Superior temporal gyrus (tissue), 1 donor: Measurements from ENCODE around the gene RNF220.
"Not testable (repeated sequence)": the region's sequence is repeated elsewhere in the genome, so short reads cannot be mapped to it uniquely, and the experiment has no call there.

Source experiments
- DNase-seq: peaks from one replicate; pipeline ENCODE4 v3.0.0-alpha.2; 2016; ENCODE audit errors: extremely low spot score

The RNF220 gene

DNA sequence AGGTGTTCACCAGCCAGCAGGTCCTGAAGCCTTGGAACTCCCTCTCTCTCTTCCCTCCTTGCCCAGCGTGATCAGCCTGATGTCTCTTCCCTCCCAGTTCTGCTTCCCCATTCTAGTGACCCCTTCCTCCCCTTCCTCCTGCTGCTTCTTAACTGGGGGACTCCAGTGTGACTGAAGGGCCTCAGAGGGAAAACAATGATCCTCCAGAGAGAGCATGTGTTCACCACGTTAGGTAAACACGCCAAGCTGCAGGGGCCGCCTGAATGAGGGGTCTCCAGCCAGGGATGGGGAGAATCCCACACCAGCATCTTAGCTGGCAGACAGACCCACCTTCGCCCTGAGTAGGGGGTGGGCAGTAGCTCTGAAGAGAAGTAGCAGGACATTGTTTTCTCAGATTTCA, 144.5 kb downstream of the RNF220 start:
- DNase-seq: no peak

DNA sequence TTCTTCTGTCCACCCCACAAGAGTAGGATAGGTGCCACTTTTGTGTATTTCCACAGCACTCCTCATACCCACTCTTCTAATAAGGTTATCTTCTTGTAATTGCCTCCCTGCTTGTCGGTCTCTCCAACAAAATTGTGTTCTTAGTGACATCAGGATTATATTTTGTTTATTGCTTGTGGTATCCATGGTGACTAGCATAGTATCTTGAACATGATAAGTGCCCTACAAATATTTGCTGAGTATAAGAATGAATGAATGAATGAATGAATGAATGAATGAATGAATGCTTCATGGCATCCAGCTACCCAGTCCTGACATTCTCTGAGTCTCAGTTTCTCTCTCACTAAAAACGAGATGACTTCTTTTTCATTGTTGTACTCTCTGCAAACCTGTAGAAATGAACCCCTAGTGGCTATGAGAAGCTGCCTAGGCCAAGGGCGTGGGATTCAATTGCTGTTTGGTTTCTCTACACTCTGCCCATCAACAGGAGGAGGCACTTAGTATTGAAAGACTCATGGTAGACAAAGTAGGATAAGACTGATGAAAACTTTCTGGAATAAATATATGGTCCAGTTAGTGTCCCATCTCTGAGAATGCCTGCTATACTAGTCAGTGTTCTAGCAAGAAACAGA, 148.2 kb downstream of the RNF220 start:
- DNase-seq: no peak

DNA sequence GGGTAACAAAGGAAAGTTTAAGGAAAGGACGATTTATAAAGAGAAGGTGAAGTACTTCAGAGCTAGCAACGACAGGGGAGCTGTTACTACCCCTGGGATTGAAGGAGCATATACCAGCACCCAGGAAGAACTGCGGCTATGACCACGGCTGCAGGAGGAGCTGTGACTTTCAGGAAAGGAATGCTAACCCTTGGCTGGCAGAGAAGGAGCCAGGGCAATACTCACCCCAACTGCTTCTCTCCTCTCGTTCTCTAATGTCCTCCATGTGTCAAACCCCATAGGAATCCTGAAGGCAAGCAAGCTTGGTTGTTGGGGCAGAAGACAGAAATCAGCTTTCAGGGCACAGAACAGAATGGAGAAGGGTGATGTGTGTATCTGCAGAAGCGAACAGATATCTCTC, 148.7 kb downstream of the RNF220 start:
- no peak for DNase-seq

DNA sequence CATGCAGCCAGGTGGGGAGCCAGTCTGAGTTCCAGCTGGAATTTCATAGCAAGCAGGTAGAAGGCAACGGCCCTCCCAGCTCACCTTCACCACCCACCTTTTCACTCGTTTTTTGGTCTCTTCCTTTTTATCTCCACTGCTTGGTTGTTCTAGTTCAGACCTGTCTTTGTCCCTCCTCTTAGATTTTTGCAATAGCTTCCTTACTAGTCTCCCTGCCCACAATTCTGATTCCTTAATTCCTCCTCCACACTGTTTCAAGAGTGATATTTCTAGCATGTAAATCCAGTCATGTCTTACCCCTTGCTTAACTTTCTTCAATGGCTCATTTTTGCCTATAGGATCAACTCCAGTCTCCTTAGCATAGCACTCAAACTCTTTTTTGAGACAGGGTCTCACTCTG, 149.7 kb downstream of the RNF220 start:
- no peak for DNase-seq

DNA sequence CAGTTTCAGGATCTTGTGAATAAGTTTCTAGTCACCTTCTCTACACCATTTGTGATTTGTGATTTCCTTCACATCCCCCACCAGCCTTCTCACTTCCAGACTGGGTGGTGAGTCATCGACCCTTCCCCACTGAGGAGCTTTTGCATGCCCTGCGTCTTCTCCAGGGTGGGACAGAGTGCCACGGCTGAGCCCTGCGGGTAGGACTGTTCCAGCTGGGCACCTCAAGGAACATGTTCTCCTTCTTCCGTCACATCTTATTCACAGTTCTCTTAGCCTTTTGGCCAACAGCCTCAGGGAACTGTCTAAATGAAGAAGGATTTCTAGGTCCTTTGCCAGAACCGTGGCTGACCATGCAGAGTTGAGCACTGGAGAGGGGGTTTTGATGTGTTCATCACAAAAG, 152.7 kb downstream of the RNF220 start:
- no peak for DNase-seq

DNA sequence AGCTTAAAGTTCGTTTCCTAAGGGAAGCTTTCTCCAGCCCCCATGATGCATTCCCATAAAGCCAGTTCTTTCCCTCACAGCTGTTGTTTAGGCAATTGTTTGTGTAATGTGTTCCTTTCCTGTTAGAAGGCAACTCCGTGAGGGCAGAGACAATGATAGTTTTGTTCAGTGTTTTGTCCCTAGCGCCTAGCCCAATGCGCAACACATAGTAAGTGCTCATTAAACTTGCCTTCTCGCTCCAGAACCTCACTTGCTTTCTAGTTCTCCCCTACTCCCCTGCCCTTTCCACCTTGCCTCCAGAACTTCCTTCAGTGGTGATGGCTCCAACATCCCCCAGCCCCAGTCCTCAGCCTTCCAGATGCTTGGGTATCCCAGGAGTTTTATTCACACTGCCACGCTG, 153.8 kb downstream of the RNF220 start:
- DNase-seq: no peak

DNA sequence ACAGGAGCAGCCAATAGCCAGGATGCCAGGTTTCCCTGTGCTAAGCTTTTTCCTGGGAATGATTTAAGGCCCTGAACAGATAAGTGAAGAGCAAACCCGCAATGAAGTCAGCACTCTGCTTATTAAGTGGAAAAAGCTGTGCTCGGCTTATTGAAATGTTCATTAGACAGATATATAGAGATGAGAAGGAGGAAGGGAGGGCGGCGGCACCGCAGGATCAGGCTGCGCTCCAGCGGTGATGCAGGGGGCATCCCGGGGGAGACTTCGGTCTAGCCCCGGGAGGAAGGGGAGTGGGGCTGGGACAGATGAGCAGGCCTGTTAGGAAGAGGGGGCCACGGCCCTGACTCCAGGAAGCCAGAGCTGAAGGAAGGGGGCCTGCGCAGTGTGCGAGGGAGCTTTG, 154.3 kb downstream of the RNF220 start:
- DNase-seq: no peak

DNA sequence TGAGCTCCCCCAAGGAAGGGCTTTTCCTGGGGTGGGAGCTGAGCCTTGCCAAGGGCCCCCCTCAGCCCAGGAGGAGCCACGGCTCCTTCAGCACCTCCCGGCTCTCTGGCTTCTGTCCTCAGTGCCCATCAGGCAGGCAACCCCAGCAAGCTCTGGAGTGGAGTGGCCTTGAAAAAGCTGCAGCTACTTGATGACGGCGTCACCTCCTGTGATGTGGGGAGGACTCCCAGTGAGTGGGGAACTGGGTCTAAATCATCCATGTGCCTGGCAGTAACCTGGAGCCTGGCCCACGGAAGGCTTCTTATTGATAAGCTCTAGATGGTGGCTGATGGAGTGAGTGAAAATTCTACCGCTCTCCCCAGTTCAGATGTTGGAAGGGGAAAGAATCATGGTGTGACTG, 154.9 kb downstream of the RNF220 start:
- no peak for DNase-seq

DNA sequence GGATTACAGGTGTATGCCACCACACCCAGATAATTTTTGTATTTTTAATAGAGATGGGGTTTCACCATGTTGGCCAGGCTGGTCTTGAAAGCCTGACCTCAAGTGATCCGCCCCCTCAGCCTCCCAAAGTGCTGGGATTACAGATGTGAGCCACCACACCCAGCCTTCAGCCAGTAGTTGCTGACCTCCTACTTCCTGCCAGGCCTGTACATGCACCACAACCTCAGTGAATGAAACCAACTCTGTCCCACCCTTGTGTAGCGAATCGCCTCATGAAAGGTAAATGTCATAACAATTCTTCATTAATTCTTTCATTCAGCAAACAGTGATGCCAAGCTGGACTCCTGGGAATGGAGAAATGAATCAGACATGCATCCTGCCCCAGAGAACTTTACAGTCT, 155.6 kb downstream of the RNF220 start:
- DNase-seq: not testable (repeated sequence)

DNA sequence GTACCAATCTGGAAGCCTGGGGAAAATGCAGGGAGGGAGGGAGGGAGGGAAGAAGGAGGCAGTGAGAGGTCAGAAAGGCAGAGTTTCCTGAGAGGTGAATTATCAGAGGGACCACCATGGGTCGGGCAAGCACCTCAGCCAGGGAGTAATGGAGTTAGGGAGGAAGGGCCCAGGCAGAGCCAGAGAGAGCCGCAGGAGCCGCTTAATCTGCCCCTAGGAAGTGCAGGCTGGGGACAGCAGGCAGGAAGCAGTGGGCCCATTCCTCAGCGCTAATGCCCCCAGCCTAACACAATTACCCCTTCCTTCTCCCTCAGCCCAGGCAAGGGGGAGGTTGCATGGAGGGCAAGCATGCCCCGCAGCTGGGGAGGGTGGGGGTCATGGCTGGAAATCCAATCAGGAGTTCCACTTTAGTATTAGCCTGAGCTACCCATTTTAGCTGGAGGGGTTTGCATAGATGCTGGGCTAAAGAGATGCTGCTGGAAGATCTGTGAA, 160.2 kb downstream of the RNF220 start:
- DNase-seq: no peak

DNA sequence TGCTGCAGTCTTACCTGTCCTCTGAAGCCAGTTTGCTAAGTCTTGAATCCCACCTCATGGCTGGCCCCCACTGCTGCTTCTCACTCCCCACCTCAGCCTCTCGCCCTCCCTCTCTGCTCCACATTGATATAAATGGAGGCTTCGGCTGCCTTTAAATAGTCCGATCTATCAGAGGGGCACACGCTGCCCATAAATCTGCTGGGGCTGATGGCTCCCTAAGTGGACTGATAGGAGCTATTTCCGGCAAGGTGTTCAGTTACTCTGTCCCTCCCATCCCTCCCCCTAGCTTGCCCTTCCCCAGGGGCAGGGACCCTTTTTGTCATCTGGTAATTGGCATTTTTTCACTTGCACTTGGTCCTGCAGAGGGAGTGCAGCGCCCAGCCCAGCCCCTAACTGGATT, 160.8 kb downstream of the RNF220 start:
- no peak for DNase-seq

DNA sequence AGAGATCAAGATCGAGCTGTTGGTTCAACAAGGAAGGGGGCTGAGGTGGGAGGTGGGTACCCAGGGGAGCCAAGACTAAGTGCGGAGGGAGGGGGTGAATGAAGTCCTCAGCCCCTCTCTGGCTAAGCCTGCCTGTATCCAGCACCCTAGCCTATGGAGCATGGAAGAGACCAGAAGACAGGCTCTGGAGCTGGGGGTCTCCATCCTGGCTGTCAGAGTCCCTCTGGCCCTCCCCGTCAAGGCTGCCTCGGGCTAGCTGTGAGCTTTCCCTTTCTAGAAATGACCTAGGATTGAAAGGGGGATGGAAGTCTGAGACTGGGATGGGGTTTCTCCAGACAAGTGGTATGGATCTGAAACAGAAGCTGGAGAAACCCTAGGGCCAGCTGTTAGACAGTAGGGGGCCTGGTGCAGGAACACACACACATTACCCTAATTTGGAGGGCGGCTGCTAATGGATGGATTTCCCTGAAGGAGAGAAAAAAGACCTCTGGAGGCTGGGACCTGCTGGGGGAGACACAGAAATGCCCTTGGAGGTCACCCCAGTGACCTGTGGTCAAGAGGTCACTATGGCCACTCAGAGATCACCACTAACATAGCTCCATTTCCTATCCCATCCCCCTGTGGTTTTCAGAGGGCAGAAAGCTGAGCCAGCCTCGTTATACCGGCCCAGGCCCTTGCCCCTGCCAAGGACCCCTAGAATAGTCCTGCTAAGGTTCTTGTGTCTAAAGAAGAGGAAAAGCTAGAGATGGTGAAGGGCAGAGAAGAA, 161.4 kb downstream of the RNF220 start:
- DNase-seq: no peak

DNA sequence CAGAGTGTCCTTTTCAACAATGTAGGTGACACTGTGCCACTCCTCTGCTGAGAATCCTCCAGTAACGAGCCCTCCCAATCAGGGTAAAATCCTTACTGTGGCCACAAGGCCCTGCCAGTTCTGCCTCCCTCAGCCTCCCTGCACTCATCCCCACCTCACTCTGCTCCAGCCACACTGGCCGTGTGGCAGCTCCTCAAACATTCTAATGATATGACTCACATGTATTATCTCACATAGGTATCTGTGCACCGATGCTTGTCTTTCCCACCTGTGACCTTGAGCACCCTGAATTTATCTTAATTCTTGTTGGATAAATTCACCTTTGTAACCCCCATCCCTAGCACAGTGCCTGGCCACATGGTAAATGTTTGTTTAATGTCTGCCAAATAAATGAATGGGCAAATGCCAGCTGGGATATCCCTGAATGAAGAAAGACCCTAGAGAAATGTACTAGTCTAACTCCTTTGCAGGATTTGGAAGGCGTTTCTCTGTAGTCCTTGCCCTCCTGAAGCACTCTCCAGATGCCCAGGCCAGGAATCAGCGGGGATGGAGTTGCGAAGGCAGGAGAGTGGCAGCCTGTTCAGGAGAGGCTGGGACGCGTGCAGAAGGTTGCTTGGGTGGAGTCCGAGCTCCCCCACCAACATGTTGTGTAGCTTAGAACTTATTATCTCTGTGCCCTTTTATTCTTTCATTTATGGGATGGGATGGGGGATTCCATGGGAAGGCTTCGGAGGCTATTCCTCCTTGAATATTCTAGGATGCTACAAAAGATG, 163.3 kb downstream of the RNF220 start:
- no peak for DNase-seq

DNA sequence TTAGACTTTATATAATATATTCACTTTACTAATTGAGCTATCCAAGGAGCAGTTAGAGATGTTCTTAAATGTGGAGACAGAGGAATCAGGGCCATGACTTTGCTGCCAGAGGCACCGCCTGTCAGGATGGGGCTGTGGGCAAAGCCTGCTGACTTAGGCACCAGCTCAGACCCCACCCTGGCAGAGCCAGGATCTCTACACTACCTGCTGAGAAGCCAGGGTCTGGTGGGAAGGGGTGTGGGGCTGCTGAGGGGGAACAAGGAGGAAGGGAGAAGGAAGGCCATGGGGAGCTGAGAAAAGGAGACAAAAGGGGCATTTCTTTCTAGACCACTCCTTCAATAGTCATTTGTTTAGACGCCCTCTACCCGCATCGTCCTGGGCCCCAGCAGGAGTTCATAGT, 164.4 kb downstream of the RNF220 start:
- DNase-seq: no peak

DNA sequence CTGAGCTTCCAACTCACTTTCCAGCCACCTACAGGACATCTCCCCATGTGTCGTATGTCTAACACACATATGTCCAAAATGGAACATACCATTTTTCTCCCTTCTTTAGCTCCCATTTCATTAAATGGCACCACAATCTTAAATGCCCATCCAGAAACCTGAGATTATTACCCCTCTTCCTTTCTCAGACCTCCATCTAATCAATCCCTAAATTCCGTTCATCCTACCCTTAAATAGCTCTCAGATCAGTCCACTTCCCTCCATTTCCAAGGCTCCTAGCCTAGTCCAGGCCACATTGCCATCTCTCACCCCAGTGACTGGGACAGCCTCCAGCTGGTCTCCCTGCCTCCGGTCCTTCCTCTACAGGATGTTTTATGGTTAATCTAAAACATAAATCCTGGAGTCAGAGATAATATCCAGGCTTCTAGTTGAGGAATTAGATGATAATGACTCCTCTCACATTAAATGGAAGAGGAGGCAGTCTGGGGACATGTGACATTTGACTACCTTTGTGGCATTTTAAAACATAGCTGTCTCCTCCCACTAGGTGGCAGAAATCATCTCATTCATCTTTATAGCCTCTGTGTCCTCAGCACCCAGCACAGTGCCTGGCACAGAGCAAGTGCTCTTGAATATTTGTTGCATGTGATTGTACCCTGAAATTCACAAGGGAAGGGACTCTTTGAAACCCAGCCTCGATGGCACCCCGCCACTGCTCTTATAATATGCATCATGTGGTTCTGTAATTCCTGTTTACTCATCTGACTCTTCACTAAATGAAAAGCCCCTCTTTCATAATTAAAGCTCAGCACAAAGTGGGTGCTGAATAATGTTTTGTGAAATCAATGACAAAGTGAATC, 166.9 kb downstream of the RNF220 start:
- peak; percentile 73 for DNase-seq

DNA sequence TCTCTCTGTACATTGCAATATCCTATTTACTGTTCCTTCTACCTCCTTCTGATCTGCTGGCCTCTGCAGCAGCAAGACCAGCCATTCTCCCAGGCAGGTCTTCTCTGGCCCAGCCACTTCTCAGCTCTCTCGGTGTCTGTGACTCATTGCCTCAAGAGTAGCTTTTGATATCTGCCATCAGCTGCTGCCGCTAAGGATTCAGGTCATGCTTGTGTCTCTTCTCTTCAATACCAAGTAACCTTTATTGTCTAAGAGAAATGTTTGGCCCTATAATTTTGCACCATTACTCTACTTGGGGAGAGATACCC, 167.5 kb downstream of the RNF220 start:
- peak; percentile 31 for DNase-seq

DNA sequence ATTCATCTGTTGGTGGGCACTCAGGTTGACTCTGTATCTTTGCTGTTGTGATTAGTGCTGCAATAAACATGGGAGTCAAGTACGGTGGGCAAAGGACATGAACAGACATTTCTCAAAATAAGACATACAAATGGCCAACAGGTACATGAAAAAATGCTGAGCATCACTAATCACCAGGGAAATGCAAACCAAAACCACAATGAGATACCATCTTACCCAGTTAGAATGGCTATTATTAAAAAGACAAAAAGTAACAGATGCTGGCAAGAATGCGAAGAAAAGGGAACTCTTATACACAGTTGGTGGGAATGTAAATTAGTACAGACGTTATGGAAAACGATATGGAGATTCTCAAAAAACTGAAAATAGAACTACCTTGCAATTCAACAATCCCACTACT, 170.3 kb downstream of the RNF220 start:
- no peak for DNase-seq

DNA sequence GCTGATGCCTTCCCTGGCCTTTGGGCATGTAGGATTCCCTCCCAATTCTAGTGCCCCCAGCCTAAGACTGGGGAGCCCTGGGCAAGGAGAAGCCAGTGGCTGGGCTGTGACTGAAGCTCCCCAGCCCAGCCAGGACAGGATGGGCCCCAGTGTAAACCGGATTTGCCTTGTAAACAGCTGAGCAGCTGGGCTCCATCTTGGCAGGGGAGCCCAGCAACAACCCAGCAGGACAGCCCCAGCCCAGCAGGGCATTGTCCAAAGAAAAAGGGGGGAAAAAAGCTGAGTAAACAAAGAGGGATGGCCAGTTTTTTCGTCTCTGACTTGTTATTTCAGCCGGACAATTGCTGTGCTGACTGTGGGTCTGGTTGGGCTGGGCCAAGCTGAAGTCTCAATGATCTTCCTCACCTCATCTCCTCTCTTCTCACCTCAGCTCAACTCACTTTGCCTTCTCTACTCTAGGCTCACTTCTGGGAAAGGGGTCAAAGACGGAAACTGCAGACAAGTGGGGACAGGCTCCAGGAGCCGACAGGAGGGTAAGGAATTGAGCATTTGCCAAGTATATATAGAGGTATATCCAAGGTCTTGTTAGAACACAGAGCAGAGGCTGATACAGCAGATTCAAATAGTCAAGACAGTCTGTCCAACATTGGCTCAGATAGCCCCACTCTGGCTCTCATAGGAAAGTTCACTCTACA, 171.5 kb downstream of the RNF220 start:
- DNase-seq: peak; percentile 83

DNA sequence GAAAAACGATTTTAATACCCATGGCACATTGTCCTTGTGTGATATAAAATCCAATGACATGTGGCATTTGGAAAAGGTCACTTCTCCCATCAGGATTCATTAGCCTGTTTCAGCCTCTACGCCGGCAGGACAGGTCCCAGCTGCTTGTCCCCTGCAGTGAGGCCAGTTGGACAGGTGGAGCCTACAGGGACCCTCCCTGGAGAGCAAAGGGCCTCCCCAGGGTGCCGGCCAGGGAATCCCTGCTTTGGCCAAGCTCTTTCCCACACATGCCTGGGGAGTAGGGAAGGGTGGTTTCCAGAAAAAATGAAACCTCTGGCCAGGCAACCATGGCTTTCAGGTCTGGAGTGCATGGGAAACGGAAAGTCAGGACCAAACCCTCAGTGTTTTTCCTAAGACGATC, 176.2 kb downstream of the RNF220 start:
- no peak for DNase-seq

DNA sequence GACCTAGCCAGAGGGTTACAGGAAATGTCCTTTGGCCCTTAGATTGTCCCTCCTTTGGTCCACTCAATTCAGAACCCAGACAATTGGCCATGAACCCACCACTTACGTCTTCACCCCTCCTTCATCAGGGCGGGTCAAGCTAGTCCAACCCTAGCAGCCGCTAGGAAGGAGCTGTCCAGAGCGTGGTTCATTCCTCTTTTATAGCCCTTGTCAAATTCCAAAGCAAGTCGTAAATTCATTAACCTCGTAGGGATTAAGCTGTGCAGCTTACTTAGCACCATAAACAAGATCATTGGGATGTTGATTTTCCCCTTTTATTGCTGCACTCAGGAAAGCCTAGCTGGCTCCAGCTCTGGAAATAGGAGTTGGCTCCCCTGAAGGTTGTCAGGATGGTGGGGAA, 179.1 kb downstream of the RNF220 start:
- DNase-seq: no peak

DNA sequence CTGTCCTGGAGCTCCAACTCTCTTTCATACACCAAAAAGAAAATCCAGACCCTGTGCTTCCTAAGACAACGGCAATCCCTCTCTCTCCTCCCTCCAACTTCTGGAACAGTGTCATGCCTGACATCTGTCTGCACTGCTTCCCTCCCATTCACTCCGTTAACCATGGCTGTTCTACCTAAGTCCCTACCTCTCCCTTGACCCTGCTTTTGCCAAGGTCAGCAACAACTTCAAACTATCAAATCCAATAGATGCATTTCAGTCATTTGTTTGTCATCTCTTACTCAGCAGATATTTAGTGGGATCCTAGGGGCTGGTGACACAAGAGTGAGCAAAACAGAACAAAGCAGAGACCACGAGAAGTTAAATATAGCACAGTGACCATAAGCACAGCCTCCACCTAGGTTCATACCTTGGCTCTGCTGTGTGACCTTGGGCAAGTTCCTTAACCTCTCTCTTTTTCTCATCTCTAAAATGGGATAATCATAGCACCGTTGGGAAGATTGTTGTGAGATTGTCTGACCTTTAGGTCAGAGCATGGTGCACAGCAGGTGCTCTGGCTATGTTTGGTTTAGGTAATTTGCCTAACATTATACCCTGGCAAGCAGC, 180.4 kb downstream of the RNF220 start:
- no peak for DNase-seq
